HEK293 (cell line): Measurements from ENCODE around the gene ATP8A2.

Experiments used
- CTCF ChIA-PET: fragments of 350-600 bp; formaldehyde crosslinking; extraction: SDS; loops from one replicate; lab custom pipeline; 2021; ENCODE audit warnings: antibody characterized with exemption; lab: Yijun Ruan, JAX
- POLR2A ChIA-PET: fragments of 300-600 bp; formaldehyde crosslinking; extraction: SDS; loops from one replicate; lab custom pipeline; 2020; ENCODE audit warnings: antibody characterized with exemption, inconsistent platforms; lab: Yijun Ruan, JAX
- H3K27ac ChIP-seq: fragments of 200-500 bp; sonication (Bioruptor generic); 2 replicates; pipeline ENCODE4 v1.5.1; 2014; ENCODE audit warnings: low read depth, low read length, control low read depth, inconsistent platforms; ENCODE audit errors: extremely low read depth
- H3K36me3 ChIP-seq, 2 experiments: fragments of 200-500 bp in 1 of 2; sonication (Bioruptor generic) in 1 of 2; 1 replicate in 1 of 2; 2 replicates in 1 of 2; pipeline ENCODE4 v1.5.1; 2014 to 2017; ENCODE audit warnings: inconsistent platforms in 2 of 2, low read length in 2 of 2; ENCODE audit not compliant: control insufficient read depth in 2 of 2, insufficient read depth in 1 of 2
- H3K4me1 ChIP-seq: fragments of 200-500 bp; sonication (Bioruptor generic); 2 replicates; pipeline ENCODE4 v1.5.1; 2014; ENCODE audit warnings: mild to moderate bottlenecking, low read length, inconsistent platforms; ENCODE audit not compliant: control insufficient read depth, insufficient read depth
- H3K4me3 ChIP-seq: 2 replicates; pipeline ENCODE4 v1.5.1; 2011; ENCODE audit warnings: low read depth, mild to moderate bottlenecking, control low read depth, low read length, moderate library complexity
- H3K9me3 ChIP-seq: fragments of 200-500 bp; sonication (Bioruptor generic); 2 replicates; pipeline ENCODE4 v1.5.1; 2014; ENCODE audit warnings: low read depth, low read length, inconsistent platforms; ENCODE audit not compliant: control insufficient read depth, insufficient read depth
- MZF1 ChIP-seq: fragments of 450-650 bp; formaldehyde crosslinking; IDR thresholded peaks from 2 replicates; pipeline ENCODE4 v1.5.1; 2017; ENCODE audit warnings: missing biosample characterization, missing genetic modification characterization, borderline replicate concordance
- PRDM1 ChIP-seq: fragments of 450-650 bp; formaldehyde crosslinking; IDR thresholded peaks from 2 replicates; pipeline ENCODE4; 2016; ENCODE audit warnings: missing biosample characterization, missing genetic modification characterization
- SALL2 ChIP-seq: fragments of 450-650 bp; formaldehyde crosslinking; IDR thresholded peaks from 2 replicates; pipeline ENCODE4 v1.5.0; 2017; ENCODE audit warnings: missing biosample characterization, mild to moderate bottlenecking, missing genetic modification characterization, borderline replicate concordance
- SETDB1 ChIP-seq: IDR thresholded peaks from one replicate; pipeline ENCODE4 v1.6.1; 2017; ENCODE audit warnings: mild to moderate bottlenecking, low read length, moderate library complexity, mixed read lengths; ENCODE audit not compliant: insufficient read length
- SP2 ChIP-seq: fragments of 450-650 bp; formaldehyde crosslinking; IDR thresholded peaks from 2 replicates; pipeline ENCODE4 v1.5.1; 2016; ENCODE audit warnings: missing biosample characterization, missing genetic modification characterization
- ZBTB17 ChIP-seq: fragments of 450-650 bp; formaldehyde crosslinking; IDR thresholded peaks from 2 replicates; pipeline ENCODE4 v1.5.1; 2016; ENCODE audit warnings: missing biosample characterization, missing genetic modification characterization
- ZFP41 ChIP-seq: fragments of 450-650 bp; formaldehyde crosslinking; IDR thresholded peaks from 2 replicates; pipeline ENCODE4 v1.5.1; 2016; ENCODE audit warnings: missing biosample characterization, missing genetic modification characterization, borderline replicate concordance
- ZIC2 ChIP-seq: fragments of 450-650 bp; formaldehyde crosslinking; IDR thresholded peaks from 2 replicates; pipeline ENCODE4 v1.5.1; 2016; ENCODE audit warnings: missing biosample characterization, missing genetic modification characterization
- ZNF132 ChIP-seq: fragments of 450-650 bp; formaldehyde crosslinking; IDR thresholded peaks from 2 replicates; pipeline ENCODE4 v1.5.1; 2017; ENCODE audit warnings: missing biosample characterization, missing genetic modification characterization, borderline replicate concordance
- ZNF133 ChIP-seq: fragments of 450-650 bp; formaldehyde crosslinking; IDR thresholded peaks from 2 replicates; pipeline ENCODE4 v1.5.1; 2016; ENCODE audit warnings: missing biosample characterization, missing genetic modification characterization
- ZNF18 ChIP-seq: fragments of 450-650 bp; formaldehyde crosslinking; IDR thresholded peaks from 2 replicates; pipeline ENCODE4 v1.5.1; 2016; ENCODE audit warnings: missing biosample characterization, missing genetic modification characterization
- ZNF19 ChIP-seq: fragments of 450-650 bp; formaldehyde crosslinking; IDR thresholded peaks from 2 replicates; pipeline ENCODE4; 2016; ENCODE audit warnings: missing biosample characterization, missing genetic modification characterization, low read depth
- ZNF391 ChIP-seq: fragments of 450-650 bp; formaldehyde crosslinking; IDR thresholded peaks from 2 replicates; pipeline ENCODE4 v1.5.1; 2016; ENCODE audit warnings: low read depth, missing biosample characterization, missing genetic modification characterization, borderline replicate concordance
- ZNF514 ChIP-seq: fragments of 450-650 bp; formaldehyde crosslinking; IDR thresholded peaks from 2 replicates; pipeline ENCODE4 v1.5.1; 2016; ENCODE audit warnings: missing biosample characterization, missing genetic modification characterization
- ZNF549 ChIP-seq: fragments of 450-650 bp; IDR thresholded peaks from 2 replicates; pipeline ENCODE4 v1.5.1; 2018; ENCODE audit warnings: missing biosample characterization, missing genetic modification characterization, mild to moderate bottlenecking, inconsistent platforms, moderate library complexity
- ZNF571 ChIP-seq: fragments of 450-650 bp; formaldehyde crosslinking; IDR thresholded peaks from 2 replicates; pipeline ENCODE4 v1.5.0; 2017; ENCODE audit warnings: missing biosample characterization, missing genetic modification characterization
- ZNF600 ChIP-seq: fragments of 450-650 bp; formaldehyde crosslinking; IDR thresholded peaks from 2 replicates; pipeline ENCODE4 v1.5.1; 2016; ENCODE audit warnings: missing biosample characterization, missing genetic modification characterization
- ZNF610 ChIP-seq: fragments of 450-650 bp; formaldehyde crosslinking; IDR thresholded peaks from 2 replicates; pipeline ENCODE4 v1.5.1; 2016; ENCODE audit warnings: missing biosample characterization, missing genetic modification characterization, borderline replicate concordance
- ZNF791 ChIP-seq: fragments of 450-650 bp; formaldehyde crosslinking; IDR thresholded peaks from 2 replicates; pipeline ENCODE4 v1.5.1; 2016; ENCODE audit warnings: missing biosample characterization, missing genetic modification characterization
- TF ChIP-seq, protein P1 (sequence below): fragments of 450-650 bp; formaldehyde crosslinking; IDR thresholded peaks from 2 replicates; pipeline ENCODE4 v1.5.1; 2017; ENCODE audit warnings: missing biosample characterization, missing genetic modification characterization
- TF ChIP-seq, protein P2 (sequence below): fragments of 450-650 bp; formaldehyde crosslinking; IDR thresholded peaks from 2 replicates; pipeline ENCODE4 v1.5.1; 2016; ENCODE audit warnings: missing biosample characterization, missing genetic modification characterization, borderline replicate concordance
- TF ChIP-seq, protein P3 (sequence below): fragments of 450-650 bp; IDR thresholded peaks from 2 replicates; pipeline ENCODE4 v1.5.1; 2018; ENCODE audit warnings: missing biosample characterization, missing genetic modification characterization
- TF ChIP-seq, protein P4 (sequence below): fragments of 450-650 bp; formaldehyde crosslinking; IDR thresholded peaks from 2 replicates; pipeline ENCODE4 v1.5.1; 2016; ENCODE audit warnings: missing biosample characterization, missing genetic modification characterization

The ATP8A2 gene

DNA sequence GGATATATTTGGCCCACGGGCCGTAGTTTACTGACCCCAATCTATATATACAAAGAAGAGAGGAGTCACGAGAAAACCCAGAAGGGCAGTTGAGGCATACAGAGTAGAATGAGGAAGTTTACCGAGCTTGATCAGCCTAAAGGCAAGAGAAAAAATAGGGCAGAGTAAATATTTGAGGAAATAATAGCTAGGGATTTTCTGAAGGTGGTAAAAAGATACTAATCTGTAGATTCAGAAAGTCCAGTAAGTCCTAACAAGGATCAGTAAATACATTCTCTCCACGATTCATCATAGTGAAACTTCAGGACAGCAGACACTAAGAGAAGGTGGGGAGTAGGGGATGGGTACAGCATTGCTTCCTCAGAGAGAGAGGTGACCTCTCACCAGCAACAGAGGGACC, 248.1 kb downstream of the ATP8A2 start:
- H3K27ac ChIP-seq = no peak overlapping the region
- no peak overlapping the region for H3K4me3 ChIP-seq
- CTCF ChIA-PET = interaction anchor here (0.8 to 0.9 kb wide), 2 partner anchors 45 to 53 kb away, joined by 4 read pairs; no protein-coding TSS in a partner anchor
- POLR2A ChIA-PET = no interaction called here
- H3K4me1 ChIP-seq = no peaks in the 10 kb centered on the region
- TF ChIP-seq, protein P1, sequence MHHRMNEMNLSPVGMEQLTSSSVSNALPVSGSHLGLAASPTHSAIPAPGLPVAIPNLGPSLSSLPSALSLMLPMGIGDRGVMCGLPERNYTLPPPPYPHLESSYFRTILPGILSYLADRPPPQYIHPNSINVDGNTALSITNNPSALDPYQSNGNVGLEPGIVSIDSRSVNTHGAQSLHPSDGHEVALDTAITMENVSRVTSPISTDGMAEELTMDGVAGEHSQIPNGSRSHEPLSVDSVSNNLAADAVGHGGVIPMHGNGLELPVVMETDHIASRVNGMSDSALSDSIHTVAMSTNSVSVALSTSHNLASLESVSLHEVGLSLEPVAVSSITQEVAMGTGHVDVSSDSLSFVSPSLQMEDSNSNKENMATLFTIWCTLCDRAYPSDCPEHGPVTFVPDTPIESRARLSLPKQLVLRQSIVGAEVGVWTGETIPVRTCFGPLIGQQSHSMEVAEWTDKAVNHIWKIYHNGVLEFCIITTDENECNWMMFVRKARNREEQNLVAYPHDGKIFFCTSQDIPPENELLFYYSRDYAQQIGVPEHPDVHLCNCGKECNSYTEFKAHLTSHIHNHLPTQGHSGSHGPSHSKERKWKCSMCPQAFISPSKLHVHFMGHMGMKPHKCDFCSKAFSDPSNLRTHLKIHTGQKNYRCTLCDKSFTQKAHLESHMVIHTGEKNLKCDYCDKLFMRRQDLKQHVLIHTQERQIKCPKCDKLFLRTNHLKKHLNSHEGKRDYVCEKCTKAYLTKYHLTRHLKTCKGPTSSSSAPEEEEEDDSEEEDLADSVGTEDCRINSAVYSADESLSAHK (tag by site-specific recombination) = no peak
- TF ChIP-seq ZNF133 (tag by site-specific recombination) (no peak), ZNF571 (tag by site-specific recombination) (no peak), ZBTB17 (tag by site-specific recombination) (no peak), PRDM1 (tag by site-specific recombination) (no peak), ZNF610 (tag by site-specific recombination) (no peak), SP2 (tag by site-specific recombination) (no peak), ZNF132 (no peak), ZFP41 (no peak), ZNF549 (tag by site-specific recombination) (no peak)
- TF ChIP-seq, protein P2, sequence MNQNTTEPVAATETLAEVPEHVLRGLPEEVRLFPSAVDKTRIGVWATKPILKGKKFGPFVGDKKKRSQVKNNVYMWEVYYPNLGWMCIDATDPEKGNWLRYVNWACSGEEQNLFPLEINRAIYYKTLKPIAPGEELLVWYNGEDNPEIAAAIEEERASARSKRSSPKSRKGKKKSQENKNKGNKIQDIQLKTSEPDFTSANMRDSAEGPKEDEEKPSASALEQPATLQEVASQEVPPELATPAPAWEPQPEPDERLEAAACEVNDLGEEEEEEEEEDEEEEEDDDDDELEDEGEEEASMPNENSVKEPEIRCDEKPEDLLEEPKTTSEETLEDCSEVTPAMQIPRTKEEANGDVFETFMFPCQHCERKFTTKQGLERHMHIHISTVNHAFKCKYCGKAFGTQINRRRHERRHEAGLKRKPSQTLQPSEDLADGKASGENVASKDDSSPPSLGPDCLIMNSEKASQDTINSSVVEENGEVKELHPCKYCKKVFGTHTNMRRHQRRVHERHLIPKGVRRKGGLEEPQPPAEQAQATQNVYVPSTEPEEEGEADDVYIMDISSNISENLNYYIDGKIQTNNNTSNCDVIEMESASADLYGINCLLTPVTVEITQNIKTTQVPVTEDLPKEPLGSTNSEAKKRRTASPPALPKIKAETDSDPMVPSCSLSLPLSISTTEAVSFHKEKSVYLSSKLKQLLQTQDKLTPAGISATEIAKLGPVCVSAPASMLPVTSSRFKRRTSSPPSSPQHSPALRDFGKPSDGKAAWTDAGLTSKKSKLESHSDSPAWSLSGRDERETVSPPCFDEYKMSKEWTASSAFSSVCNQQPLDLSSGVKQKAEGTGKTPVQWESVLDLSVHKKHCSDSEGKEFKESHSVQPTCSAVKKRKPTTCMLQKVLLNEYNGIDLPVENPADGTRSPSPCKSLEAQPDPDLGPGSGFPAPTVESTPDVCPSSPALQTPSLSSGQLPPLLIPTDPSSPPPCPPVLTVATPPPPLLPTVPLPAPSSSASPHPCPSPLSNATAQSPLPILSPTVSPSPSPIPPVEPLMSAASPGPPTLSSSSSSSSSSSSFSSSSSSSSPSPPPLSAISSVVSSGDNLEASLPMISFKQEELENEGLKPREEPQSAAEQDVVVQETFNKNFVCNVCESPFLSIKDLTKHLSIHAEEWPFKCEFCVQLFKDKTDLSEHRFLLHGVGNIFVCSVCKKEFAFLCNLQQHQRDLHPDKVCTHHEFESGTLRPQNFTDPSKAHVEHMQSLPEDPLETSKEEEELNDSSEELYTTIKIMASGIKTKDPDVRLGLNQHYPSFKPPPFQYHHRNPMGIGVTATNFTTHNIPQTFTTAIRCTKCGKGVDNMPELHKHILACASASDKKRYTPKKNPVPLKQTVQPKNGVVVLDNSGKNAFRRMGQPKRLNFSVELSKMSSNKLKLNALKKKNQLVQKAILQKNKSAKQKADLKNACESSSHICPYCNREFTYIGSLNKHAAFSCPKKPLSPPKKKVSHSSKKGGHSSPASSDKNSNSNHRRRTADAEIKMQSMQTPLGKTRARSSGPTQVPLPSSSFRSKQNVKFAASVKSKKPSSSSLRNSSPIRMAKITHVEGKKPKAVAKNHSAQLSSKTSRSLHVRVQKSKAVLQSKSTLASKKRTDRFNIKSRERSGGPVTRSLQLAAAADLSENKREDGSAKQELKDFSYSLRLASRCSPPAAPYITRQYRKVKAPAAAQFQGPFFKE (tag by site-specific recombination) = no peak
- TF ChIP-seq, all 188 proteins: peak for 0
- no peaks in the 10 kb centered on the region for H3K9me3 ChIP-seq
- no peaks in the 10 kb centered on the region for H3K36me3 ChIP-seq

DNA sequence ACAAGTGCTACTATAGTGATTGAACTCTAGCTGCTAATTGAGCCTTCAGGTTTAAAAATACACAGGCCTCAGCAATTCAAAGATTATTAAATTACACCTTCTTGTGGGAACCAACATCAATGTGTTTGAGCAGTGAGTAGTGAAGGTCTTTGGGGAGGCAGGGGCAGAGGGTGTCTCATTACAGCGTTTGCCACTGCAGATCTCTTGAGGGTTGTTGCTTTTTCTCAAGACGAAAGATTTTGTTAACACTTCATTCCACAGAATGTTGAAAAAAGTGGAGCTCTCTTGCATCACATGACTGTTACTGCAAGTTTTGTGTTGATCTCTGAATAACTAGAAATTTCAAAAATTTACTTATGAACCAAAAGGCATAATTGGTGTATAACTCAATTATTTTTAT, 253.6 kb downstream of the ATP8A2 start:
- Histone ChIP-seq H3K4me3 (no peak overlapping the region), H3K27ac (no peak overlapping the region), H3K9me3 (no peaks in the 10 kb centered on the region), H3K4me1 (no peaks in the 10 kb centered on the region), H3K36me3 (no peaks in the 10 kb centered on the region)
- POLR2A ChIA-PET = no interaction called here
- CTCF ChIA-PET = interaction anchor here (0.9 kb wide), 1 partner anchor 60 kb away, joined by 3 read pairs; no protein-coding TSS in a partner anchor
- TF ChIP-seq SP2 (tag by site-specific recombination) = no peak
- TF ChIP-seq ZNF791 (tag by site-specific recombination) = no peak
- TF ChIP-seq ZNF18 (tag by site-specific recombination) = no peak
- no peak for TF ChIP-seq MZF1 (tag by site-specific recombination)
- TF ChIP-seq, protein P3, sequence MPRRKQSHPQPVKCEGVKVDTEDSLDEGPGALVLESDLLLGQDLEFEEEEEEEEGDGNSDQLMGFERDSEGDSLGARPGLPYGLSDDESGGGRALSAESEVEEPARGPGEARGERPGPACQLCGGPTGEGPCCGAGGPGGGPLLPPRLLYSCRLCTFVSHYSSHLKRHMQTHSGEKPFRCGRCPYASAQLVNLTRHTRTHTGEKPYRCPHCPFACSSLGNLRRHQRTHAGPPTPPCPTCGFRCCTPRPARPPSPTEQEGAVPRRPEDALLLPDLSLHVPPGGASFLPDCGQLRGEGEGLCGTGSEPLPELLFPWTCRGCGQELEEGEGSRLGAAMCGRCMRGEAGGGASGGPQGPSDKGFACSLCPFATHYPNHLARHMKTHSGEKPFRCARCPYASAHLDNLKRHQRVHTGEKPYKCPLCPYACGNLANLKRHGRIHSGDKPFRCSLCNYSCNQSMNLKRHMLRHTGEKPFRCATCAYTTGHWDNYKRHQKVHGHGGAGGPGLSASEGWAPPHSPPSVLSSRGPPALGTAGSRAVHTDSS = no peak
- no peak for TF ChIP-seq ZNF600
- TF ChIP-seq SETDB1 = no peak
- no peak for TF ChIP-seq ZNF391
- no peak for TF ChIP-seq ZNF514 (tag by site-specific recombination)
- no peak for TF ChIP-seq SALL2 (tag by site-specific recombination)
- TF ChIP-seq, protein P4, sequence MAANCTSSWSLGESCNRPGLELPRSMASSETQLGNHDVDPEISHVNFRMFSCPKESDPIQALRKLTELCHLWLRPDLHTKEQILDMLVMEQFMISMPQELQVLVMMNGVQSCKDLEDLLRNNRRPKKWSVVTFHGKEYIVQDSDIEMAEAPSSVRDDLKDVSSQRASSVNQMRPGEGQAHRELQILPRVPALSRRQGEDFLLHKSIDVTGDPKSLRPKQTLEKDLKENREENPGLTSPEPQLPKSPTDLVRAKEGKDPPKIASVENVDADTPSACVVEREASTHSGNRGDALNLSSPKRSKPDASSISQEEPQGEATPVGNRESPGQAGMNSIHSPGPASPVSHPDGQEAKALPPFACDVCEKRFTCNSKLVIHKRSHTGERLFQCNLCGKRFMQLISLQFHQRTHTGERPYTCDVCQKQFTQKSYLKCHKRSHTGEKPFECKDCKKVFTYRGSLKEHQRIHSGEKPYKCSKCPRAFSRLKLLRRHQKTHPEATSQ (tag by site-specific recombination) = no peak
- no peak for TF ChIP-seq ZNF19 (tag by site-specific recombination)
- no peak for TF ChIP-seq ZIC2
